Pancreas (tissue), 10 donors: ENCODE data around the gene LHFPL3. TPM values are rescaled to one million over a fixed set of nuclear protein-coding genes. Genes with fewer than 3 reads are reported as not detected.

Source experiments
- ATAC-seq, 4 donors: fragments of 200-7000 bp; cut with Tn5 transposase; one replicate each; pipeline versions ENCODE4 v1.8.0 to v1.9.1; 2020; ENCODE audit warnings: mild to moderate bottlenecking in 4 of 4, moderate library complexity in 4 of 4
- DNase-seq, 6 donors: peaks; one replicate each; pipeline ENCODE4 v3.0.0-alpha.2; 2020
- FAIRE-seq: peaks from 2 replicates; lab custom pipeline; 2012; peaks lifted over from hg19 to GRCh38; lab: Jason Lieb, UNC
- H3K27ac ChIP-seq, 4 donors: fragments of 200-600 bp; sonication (generic); 1 replicate in 3 of 4; 2 replicates in 1 of 4; pipeline versions ENCODE4 v1.5.0 to v1.8.0; 2020
- H3K27me3 ChIP-seq, 4 donors: fragments of 200-600 bp; one replicate each; pipeline ENCODE4 v1.8.0; 2021
- H3K36me3 ChIP-seq, 3 donors: fragments of 200-600 bp; sonication (generic) in 1 of 3; one replicate each; pipeline versions ENCODE4 v1.5.0 to v1.8.0; 2020 to 2021
- H3K4me1 ChIP-seq, 3 donors: fragments of 200-600 bp; one replicate each; pipeline ENCODE4 v1.8.0; 2021
- H3K4me3 ChIP-seq, 4 donors: fragments of 200-600 bp; sonication (generic) in 2 of 4; one replicate each; pipeline versions ENCODE4 v1.5.0 to v1.8.0; 2020 to 2021
- H3K9me3 ChIP-seq, 4 donors: fragments of 200-600 bp; one replicate each; pipeline ENCODE4 v1.8.0; 2021
- CTCF ChIP-seq, 4 donors: fragments of 200-600 bp; sonication (generic) in 3 of 4; IDR thresholded peaks; one replicate each; pipeline versions ENCODE4 v1.5.0 to v1.8.0; 2021; ENCODE audit warnings: antibody characterized with exemption in 4 of 4
- WGBS, 2 donors: extraction: QIAGEN DNeasy Blood & Tissue Kit; methylation state at CpG; one replicate each; pipeline ENCODE4 v1.1.7; 2013; 5-methylcytosine and 5-hydroxymethylcytosine counted together
- intact Hi-C, 3 donors: fragments of 100-400 bp; cut with DNase I; formaldehyde crosslinking; loops; one replicate each; pipeline versions ENCODE4 v1.11.1 to v1.14.2; 2022
- polyA plus RNA-seq, 2 donors: library from polyadenylated mRNA; stranded (reverse); fragments of 200-250 nt; gene quantifications; one replicate each; pipeline ENCODE4 v1.2.3, GENCODE V29; 2013
- total RNA-seq, 6 donors: library from RNA; stranded (reverse); fragmentation: NEBNext Ultra II Directional in 4 of 6; extraction: Animal tissue kit (Norgen Biotek cat#: 25700) in 4 of 6; gene quantifications; one replicate each; pipeline versions ENCODE4 v1.2.1 to v1.2.4, GENCODE V29; 2021 to 2023
- donor health status: healthy with polysubstance abuse.
- donor health status: DM: no; HTN: no; CAD: no; lungs with moderate emphysema.
- donor health status: DM: no; HTN: no; CAD: no.
- donor health status: control.
- donor health status: control.
- donor health status: Bipolar disorder and iron deficiency.
- donor health status: DM: yes; HTN: yes; CAD: no.
- donor health status: DM: no; HTN: no; CAD: no.
- donor health status: DM: no; HTN: no; CAD: no.
- donor health status: DM: yes; HTN: yes; CAD: no.

The LHFPL3 gene
- total and polyA plus RNA-seq, 8 donors: not detected

DNA sequence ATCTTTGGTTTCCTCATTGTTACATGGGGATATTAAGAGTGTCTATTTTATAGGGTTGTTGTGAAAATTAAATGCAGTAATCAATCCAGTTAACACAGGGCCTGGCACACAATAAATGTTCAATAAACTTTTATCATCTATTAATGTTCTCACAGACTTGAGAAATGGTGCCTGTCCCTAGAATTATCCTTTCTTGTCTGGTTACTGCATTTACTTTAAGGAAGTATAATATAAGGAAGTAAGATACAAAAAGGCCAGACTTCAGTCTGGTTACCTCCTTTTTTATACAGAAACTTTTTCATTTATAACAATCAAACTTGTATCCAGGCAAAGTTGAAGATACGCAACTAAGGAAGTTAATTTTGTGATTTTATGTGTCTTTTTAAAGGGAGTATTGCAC lies 117.0 kb downstream of the LHFPL3 start:
- FAIRE-seq (no peak), ATAC-seq (no peak), DNase-seq (no peak)
- 95 to 97% methylated on average over 1 of the region's 1 CpG for WGBS, 2 donors
- no peaks in the 10 kb centered on the region for H3K36me3 ChIP-seq
- H3K4me3 ChIP-seq: no peak overlapping the region
- no peak overlapping the region for H3K27ac ChIP-seq
- intact Hi-C loops: no loop called here
- no peaks in the 10 kb centered on the region for H3K4me1 ChIP-seq
- H3K27me3 ChIP-seq: no peaks in the 10 kb centered on the region
- H3K9me3 ChIP-seq: no peaks in the 10 kb centered on the region
- TF ChIP-seq CTCF (IDR thresholded peaks at IDR 0.05): no peak

- H3K27me3 ChIP-seq: no peaks in the 10 kb centered on the region
- intact Hi-C loops: no loop called here
- FAIRE-seq (no peak), DNase-seq (no peak), ATAC-seq (no peak)
- no peaks in the 10 kb centered on the region for H3K4me1 ChIP-seq
- H3K4me3 ChIP-seq: no peak overlapping the region
- 66% methylated on average over 5 of the region's 5 CpGs for WGBS, 2 donors
- H3K36me3 ChIP-seq: no peaks in the 10 kb centered on the region
- H3K27ac ChIP-seq: no peak overlapping the region
- no peak for TF ChIP-seq CTCF (IDR thresholded peaks at IDR 0.05)
- no peaks in the 10 kb centered on the region for H3K9me3 ChIP-seq
Measured at GRCh38 chr7:104450861-104451260, 122.5 kb downstream of the LHFPL3 start.

- no peak for FAIRE-seq
- 67 to 69% methylated on average over 3 of the region's 3 CpGs for WGBS, 2 donors
Measured at GRCh38 chr7:104453190-104453589, 124.8 kb downstream of the LHFPL3 start.

DNA sequence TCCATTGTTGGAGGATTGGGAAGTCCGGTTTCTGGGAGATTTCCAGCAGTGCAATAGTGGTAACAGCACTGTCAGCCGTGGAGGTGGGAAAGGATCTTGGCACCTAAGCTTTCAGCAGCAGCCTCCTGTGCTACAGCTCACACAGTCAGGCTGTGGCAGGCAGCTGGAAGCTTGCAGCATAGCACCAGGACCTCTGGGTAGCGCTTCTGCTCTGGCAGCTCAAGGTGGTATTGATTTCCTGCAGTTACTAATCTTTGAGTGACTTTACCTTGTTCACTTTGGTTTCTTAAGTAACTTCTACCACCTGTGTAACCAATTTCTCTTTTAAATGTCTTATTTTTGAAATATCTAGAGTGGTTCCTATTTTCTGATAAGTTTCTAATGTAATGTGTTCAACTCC lies 130.5 kb downstream of the LHFPL3 start:
- no peaks in the 10 kb centered on the region for H3K27me3 ChIP-seq
- DNase-seq (peak in 2 of 6 donors; percentile 26), FAIRE-seq (no peak), ATAC-seq (peak; percentile 62 to 83 (median 76))
- WGBS, 2 donors: 38 to 39% methylated on average over 3 of the region's 3 CpGs
- H3K4me3 ChIP-seq: no peak overlapping the region
- H3K9me3 ChIP-seq: no peaks in the 10 kb centered on the region
- H3K4me1 ChIP-seq: no peaks in the 10 kb centered on the region
- intact Hi-C loops: no loop called here
- TF ChIP-seq CTCF (IDR thresholded peaks at IDR 0.05): no peak
- H3K27ac ChIP-seq: no peak overlapping the region
- H3K36me3 ChIP-seq: no peaks in the 10 kb centered on the region

More at GRCh38 chr7:104453190-104453589, 124.8 kb downstream of the LHFPL3 start:
- ATAC-seq: no peak
- Histone ChIP-seq H3K36me3 (no peaks in the 10 kb centered on the region), H3K4me3 (no peak overlapping the region), H3K27ac (no peak overlapping the region), H3K9me3 (no peaks in the 10 kb centered on the region), H3K27me3 (no peaks in the 10 kb centered on the region), H3K4me1 (no peaks in the 10 kb centered on the region)
- intact Hi-C loops: no loop called here
- no peak for TF ChIP-seq CTCF (IDR thresholded peaks at IDR 0.05)
- DNase-seq: no peak

DNA sequence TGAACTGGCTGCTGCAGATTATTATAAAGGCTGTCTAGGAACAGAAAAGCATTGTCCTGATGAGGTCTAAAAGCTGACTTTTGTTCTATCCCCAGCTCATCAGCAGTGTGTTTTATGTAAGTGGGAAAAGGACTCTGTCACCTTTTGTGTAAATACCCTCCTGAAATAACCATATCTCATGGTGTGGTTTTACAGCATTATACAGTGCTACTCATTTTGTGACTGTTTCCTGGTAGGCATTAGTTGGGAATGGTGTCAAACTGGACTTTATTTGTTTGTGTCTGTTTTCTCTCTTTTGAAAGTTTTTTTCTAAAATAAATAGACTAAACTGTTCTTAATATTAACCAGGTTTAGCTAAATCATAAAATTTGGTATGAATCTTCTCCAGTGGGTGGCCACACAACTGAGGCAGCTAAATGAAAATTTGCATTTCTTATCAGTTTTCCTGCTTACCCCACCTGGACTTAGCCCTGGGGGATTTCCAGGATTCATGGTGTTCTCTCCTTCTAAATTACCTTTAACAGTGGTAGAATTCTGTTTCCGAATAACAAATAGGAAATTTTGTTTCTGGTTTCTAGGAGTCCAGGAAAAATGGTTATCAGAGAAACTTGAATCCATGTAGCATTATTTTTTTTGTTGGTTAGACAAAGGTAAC lies 140.9 kb downstream of the LHFPL3 start:
- intact Hi-C loops: no loop called here
- H3K27ac ChIP-seq: peak overlapping the region in 3 of 4 donors; percentile 6 to 76 (median 24)
- H3K4me1 ChIP-seq: peaks cover 0 to 11% (median 0%) of the 10 kb centered on the region in 3 donors
- H3K9me3 ChIP-seq: no peaks in the 10 kb centered on the region
- H3K36me3 ChIP-seq: no peaks in the 10 kb centered on the region
- no peak overlapping the region for H3K4me3 ChIP-seq
- TF ChIP-seq CTCF (IDR thresholded peaks at IDR 0.05): no peak
- FAIRE-seq (no peak), ATAC-seq (peak; percentile 38 to 91 (median 80)), DNase-seq (no peak)
- 50 to 60% methylated on average over 1 of the region's 1 CpG for WGBS, 2 donors
- no peaks in the 10 kb centered on the region for H3K27me3 ChIP-seq
